H1 (cell line): ENCODE results near the gene RNF130. TPM values are rescaled to one million over a fixed set of nuclear protein-coding genes. Genes with fewer than 3 reads are reported as not detected.

Source experiments
- BCL11A ChIP-seq, 2 experiments: IDR thresholded peaks; one replicate each; pipeline ENCODE4 v1.6.1; 2011; ENCODE audit warnings: low read depth in 2 of 2, low read length in 2 of 2, mild to moderate bottlenecking in 2 of 2
- CBX5 ChIP-seq: fragments of 300-800, 300-1000 bp; sonication (generic); IDR thresholded peaks from 2 replicates; pipeline ENCODE4 v1.7.1; 2016; ENCODE audit warnings: antibody characterized with exemption, low read length, low read depth
- FOSL1 ChIP-seq: IDR thresholded peaks from 2 replicates; pipeline ENCODE4 v1.6.1; 2011; ENCODE audit warnings: mild to moderate bottlenecking, low read depth, low read length, moderate library complexity; ENCODE audit not compliant: insufficient read depth
- HDAC2 ChIP-seq, 2 experiments: fragments of 300-600 bp in 1 of 2; sonication (generic) in 1 of 2; IDR thresholded peaks; 2 replicates each; pipeline ENCODE4 v1.6.1; 2011 to 2012; ENCODE audit warnings: low read depth in 2 of 2, low read length in 2 of 2, mild to moderate bottlenecking in 2 of 2, moderate library complexity in 2 of 2, borderline replicate concordance in 1 of 2, inconsistent platforms in 1 of 2
- NRF1 ChIP-seq: IDR thresholded peaks from 2 replicates; pipeline ENCODE4 v1.6.1; 2011; ENCODE audit warnings: mild to moderate bottlenecking, low read depth, low read length, improper control_type of control experiment
- SIN3A ChIP-seq, 2 experiments: IDR thresholded peaks in 1 of 2; conservative IDR thresholded peaks in 1 of 2; 2 replicates each; pipeline ENCODE4 v1.6.1; 2011 to 2012; ENCODE audit warnings: low read length in 2 of 2, improper control_type of control experiment in 1 of 2, low read depth in 1 of 2, mild to moderate bottlenecking in 1 of 2
- SIRT6 ChIP-seq: IDR thresholded peaks from one replicate; pipeline ENCODE4 v1.7.1; 2012; ENCODE audit warnings: low read length, inconsistent platforms
- SP2 ChIP-seq: IDR thresholded peaks from 2 replicates; pipeline ENCODE4 v1.6.1; 2012; ENCODE audit warnings: mild to moderate bottlenecking, low read length, inconsistent platforms
- SRF ChIP-seq: IDR thresholded peaks from 2 replicates; pipeline ENCODE4 v1.6.1; 2011; ENCODE audit warnings: mild to moderate bottlenecking, low read depth, low read length, moderate library complexity
- TAF1 ChIP-seq: IDR thresholded peaks from 2 replicates; pipeline ENCODE4 v1.6.1; 2011; ENCODE audit warnings: mild to moderate bottlenecking, low read depth, low read length
- polyA plus RNA-seq, 7 experiments: library from polyadenylated mRNA; depleted of rRNA in 3 of 7; stranded (reverse) in 5 of 7; unstranded in 2 of 7; fragments of >200 nt in 5 of 7; fragments of 200-250 nt in 2 of 7; gene quantifications; 1 replicate in 5 of 7; 2 replicates in 1 of 7; 4 replicates in 1 of 7; pipeline versions ENCODE4 v1.2.1 to v1.2.3, GENCODE V29; 2011 to 2013; ENCODE audit warnings: missing spikeins in 2 of 7, mixed read lengths in 2 of 7
- total RNA-seq: library from RNA; stranded (reverse); fragmentation: NEBNext Ultra II Directional; extraction: Animal tissue kit (Norgen Biotek cat#: 25700); gene quantifications from 2 replicates; pipeline ENCODE4 v1.2.1, GENCODE V29; 2021

The RNF130 gene
- total and polyA plus RNA-seq, 2 of the 8 experiments (the other 6 are each of a cell fraction or from before 2014, with no cell fraction given) = 65.1 to 70.0 TPM

DNA sequence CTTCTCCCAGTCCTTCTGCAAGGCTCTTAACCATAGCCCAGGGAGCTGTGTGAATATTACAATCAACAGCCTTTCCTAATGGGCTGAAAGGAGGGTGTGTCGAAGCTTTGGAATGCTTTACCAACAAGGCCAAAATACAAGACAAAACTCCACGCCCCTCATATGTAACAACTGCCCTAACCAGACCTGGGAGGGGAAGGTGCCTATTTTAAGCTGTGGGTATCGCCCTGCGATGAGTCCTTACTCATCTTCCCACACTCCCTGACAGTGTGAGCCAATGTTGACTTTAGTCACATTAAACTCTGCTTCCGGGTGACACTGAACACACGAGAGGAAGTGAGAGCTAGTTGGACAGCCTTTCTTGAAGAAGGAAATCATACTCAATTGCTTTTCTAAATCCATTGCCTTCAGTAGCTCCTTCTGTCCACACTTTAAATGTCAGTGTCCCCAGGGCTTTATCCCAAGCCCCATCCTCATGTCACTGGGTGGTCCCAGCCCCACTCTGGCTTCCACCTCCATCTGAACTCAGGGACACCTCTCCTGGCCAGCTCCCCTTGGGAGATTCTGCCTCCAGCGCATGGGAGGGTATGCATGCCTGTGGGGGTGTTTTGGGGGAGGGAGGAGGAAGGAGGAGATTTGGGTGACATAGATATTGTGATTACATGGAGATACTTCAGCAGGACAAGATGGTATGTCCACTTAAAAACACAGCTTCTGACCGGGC lies 157.4 kb downstream of the RNF130 start (continued):
- TF ChIP-seq FOSL1 (no peak), SRF (no peak), HDAC2 (IDR thresholded peaks at IDR 0.05; ENCODE audit: borderline replicate concordance in 1 of 2, low read depth in 2 of 2, low read length in 2 of 2) (no peak), BCL11A (IDR thresholded peaks at IDR 0.05; ENCODE audit: low read depth in 2 of 2, low read length in 2 of 2) (no peak), SP2 (no peak), SIN3A (conservative IDR thresholded peaks at IDR 0.05 in 1 of 2, IDR thresholded peaks at IDR 0.05 in 1 of 2; ENCODE audit: low read depth in 1 of 2, low read length in 2 of 2) (no peak), NRF1 (no peak), SIRT6 (no peak), TAF1 (no peak), CBX5 (no peak)
